Retina (tissue), 1 donor: ENCODE measurements around the gene RAB33A.

ENCODE experiments used
- DNase-seq: peaks from one replicate; pipeline ENCODE4 v3.0.0-alpha.2; 2016

The RAB33A gene

DNA sequence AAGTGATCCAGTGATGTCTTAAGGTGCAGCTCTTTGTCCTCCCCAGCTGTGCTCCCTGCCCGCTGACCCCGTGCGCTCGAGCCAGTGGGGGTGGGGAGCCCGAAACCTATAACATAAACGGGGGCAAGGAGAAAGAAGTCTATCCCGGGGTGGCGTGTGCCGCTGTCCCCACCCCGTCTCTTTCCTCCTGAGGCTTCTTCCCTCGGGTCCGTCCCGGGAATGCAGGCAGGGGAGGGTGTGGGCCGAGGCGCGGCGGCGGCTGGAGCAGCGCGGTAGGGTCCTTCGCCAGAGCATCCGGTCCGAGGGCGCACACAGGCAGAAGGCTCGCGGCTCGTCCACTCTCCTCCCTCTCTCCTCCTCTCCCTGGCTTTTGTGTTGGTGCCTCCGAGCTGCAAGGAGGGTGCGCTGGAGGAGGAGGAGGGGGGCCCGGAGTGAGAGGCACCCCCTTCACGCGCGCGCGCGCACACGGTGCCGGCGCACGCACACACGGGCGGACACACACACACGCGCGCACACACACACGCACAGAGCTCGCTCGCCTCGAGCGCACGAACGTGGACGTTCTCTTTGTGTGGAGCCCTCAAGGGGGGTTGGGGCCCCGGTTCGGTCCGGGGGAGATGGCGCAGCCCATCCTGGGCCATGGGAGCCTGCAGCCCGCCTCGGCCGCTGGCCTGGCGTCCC is at the start of gene RAB33A:
Gene RAB33A, plus strand, starts transcription at position 517 of the 681 bp plus-strand sequence. Its CDS starts 101 bp downstream, at position 618.
- DNase-seq = peak; percentile 84

DNA sequence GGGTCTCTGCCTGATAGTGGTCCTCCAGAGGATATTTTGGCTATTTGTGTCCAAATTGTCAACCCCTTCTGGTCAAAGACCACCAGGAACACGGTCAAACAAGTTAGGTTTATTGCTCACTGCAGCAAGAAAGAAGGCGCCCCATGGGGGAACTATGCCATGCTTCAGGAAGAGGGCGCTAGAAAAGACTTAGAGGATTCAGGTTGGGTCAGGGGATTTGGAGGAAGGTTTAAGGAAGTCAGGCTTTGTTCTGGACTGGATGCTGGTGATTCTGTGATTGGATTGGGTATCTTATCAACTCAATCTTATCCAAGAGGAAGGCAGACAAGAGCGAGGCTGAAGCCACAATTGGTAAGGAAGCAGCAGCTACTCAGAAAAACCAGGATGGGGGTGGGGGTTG is 47.2 kb upstream of the RAB33A start:
- no peak for DNase-seq

DNA sequence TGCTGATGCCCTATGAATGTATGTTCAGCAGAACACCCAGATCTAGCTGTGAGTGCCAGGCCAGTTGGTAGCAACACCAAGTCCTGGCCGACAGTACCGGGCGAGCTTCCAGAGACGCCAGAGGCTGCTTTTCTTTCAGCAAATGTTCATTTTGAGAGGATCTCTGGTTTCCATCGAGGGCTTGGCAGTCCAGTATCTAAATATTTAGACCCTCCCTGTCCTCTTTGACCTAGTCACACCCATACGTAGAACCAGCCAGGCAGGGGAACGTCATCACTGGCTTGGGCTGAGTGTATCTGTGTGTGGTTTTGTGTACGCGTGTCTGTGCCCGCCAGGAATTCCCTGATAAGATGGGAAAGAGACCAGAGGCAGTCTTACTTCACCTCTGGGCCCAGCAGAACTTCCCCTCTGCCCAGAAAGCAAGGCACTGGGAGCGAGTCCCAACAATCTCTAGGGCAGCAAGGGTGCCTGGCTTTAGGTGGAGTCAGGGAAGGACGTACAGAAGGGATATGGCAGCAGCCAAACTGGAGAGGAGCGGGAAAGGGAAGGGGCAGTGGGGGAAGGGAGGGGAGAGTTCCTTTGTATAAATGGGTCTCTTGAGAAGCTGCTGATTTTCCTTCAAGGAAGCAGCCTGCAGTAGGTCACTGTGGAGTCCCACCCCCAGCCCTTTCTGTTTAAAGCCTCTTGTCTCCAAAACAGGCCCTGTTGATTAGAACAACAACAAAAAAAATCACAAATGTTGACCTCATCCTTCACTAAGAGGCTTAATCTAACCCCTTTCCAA is 46.5 kb upstream of the RAB33A start:
- DNase-seq = no peak

DNA sequence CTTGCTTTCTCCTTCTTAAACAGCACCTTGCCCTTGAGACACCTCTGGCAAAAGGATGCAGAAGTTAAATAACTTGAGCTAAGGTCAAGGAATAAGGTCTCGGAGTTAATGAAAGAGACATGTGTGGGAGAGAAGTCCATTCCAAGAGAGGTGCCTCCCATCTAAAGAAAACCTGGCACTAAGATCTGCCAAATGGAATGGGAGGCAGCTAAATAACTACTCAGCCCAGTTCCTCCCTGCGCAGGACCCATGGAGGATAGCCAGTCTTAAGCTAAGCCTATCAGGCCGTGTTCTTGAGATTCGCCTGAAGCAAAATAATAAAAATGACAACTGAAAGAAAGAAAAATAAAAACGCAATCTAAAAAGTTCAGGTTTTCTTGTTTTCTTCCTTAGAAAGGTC is 40.8 kb upstream of the RAB33A start:
- no peak for DNase-seq

DNA sequence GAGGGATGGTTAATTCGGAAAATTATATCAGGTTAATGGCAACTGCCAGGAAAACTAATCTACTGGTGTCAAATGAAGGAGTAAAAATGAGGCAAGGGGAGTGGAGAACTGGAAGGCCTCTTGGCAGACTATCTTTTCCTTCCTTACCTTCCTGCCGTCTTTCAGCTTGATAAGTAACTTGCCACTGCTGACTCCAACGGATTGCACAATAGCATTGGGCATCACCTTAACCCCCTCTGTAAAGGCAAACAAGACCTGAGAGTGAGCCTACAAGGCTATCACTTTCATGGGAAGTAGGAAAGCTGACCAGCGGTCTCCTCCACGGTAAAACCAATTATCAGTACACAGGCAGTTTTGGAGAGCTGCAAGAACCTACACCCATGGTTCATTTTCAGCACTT is 35.3 kb upstream of the RAB33A start:
- DNase-seq = no peak

DNA sequence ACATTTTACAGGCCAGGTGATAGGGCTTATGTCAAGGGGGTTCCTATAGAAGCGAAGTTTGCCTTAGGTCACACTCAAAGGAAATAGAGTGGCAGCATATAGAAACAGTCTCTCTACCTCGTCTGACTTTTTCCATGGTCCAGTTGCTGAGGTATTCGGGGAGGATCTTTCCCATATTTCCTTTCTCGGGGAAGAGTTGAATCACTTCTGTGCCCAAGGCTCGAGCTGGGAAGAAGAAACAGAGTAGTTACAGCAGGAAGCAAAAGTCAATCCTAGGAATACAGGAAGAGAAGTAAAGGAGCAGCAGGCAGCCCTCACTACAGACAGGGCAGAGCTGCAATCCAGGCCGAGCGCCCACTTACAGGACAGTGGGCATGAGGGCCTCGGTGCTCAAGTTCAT is 34.8 kb upstream of the RAB33A start:
- DNase-seq = no peak

DNA sequence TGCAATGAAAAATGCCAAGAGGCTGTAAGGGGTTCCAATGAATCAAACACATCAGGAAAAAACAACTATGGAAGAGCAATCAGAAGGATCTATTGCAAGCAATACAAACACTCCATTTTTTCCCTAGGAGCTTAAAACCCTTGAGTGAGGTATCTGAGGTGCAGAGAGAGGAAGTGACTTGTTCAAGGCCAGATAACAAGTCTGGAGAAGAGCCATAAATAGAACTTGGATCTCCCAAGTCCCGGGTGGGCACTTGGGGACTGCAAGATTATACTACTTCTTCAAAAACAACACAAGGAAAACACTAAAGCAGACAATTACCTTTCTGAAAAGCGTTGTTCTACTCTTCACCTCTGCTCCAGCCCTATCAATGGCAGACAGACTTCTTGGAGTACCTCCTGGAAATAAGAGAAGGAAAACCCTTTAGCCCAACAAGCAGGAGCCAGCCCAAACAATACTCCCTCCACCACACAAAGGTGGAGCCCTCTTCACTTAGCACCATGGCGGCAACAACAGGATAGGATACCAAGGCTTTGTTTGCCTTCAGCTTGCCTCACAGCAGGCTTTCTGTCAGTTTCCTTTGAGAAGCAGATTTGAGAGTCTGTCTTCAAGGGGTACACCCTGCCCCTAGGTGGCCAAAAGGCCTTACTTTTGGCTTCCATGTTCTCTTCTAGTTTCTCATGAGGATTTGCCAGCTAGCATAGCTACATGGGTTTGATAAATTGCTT is 32.1 kb upstream of the RAB33A start:
- DNase-seq = no peak

DNA sequence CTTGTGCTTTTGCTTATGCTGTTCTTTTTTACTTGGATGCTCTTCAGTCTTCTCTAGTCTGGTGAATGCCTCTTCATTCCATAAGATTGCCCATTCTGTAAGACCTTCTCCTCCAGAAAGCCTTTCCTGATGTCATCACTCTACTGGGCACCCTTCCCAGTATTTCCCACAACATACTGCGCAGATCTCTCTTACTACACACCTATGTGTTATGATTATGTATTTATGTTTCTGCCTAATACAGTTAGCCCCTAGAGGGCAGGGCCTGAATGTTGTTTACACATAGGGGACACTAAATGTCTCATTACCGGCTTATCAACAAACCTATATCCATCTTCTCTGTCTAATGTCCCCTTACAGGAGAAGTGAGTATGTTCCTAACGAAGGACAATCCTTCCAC is 27.3 kb upstream of the RAB33A start:
- no peak for DNase-seq

DNA sequence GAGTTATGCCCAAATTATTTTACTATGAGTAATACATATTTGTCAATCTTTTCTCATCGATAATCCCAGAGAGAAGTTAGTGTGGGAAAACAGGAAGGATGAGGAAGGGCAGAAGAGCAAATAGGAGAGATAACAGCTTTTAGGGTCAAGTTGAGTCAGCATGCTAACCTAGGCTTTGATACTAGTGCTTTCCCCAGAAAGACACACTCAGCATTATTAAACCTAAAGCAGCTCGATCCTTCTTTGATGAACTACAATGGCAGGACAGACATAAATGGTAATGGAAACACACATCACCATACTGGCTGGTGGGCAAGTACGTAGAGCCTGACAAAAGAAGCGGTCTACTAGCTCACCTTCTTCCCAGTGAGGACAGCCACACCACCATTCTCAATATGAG is 26.6 kb upstream of the RAB33A start:
- DNase-seq = no peak

DNA sequence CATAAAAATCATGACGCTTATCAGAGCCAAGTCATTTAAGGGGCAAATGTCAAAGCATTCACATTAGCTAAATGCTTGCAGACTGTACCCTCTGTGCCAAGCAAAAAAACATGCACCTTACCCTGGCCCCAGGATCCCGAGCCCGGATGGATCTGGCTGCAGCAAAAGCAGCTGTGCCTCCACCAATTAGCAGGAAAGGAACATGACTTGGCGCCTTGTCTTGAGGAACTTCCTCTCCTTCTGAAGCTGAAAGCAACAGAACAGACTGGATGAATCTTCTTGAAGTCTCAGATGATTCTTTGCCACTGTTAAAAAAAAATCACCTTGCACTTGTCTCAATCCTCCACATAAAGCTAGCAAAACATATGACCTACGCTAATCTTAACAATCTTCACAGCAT is 24.1 kb upstream of the RAB33A start:
- DNase-seq = no peak

DNA sequence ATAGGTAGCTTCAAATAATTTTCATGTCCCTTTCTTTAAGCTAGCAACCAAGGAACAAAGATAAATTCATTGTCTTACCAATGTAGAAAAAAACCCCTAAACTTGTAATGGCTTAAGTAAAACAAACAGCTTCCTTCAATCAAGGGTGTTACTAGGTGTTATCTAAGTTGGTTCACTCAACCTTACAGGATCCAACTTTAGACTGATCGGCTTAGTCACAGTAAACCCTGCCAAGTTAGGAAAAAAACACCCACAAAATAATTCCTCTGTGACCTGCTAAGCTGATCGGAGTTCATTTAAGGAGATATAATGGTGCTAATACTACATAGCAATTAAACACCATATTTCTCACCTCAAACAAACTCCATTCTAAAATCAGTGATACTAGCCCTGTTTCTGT is 16.2 kb upstream of the RAB33A start:
- DNase-seq = no peak

DNA sequence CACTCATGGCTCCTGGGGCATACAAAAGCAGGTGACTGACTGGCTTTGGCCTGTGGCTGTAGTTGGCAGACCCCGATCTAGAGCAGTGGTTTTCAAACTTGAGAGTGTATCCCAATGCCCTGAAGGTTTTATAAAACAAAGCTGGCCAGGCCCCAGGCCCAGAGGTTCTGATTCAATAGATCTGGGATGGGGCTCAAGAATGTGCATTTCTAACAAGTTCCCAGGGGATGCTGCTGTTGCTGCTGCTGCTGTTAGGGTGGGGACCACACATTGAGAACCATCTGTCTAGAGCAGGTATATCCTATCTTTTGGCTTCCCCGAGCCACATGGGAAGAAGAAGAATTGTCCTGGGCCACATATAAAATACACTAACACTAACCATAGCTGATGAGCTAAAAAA is 13.5 kb upstream of the RAB33A start:
- no peak for DNase-seq

DNA sequence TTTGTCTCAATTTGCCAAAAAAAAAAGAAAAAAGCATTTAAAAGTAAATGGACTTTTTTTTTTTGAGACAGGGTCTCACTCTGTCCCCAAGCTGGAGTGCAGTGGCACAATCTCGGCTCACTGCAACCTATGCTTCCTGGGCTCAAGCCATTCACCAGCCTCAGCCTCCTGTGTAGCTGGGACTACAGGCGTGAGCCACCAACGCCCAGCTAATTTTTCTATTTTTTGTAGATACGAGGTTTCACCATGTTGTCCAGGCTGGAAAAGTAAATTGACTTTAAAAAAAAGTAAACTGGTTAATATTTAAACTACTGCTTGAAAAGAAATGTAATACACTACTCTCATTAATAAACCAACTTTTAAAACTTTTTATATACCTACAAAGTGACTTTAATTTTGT is 12.0 kb upstream of the RAB33A start:
- no peak for DNase-seq

DNA sequence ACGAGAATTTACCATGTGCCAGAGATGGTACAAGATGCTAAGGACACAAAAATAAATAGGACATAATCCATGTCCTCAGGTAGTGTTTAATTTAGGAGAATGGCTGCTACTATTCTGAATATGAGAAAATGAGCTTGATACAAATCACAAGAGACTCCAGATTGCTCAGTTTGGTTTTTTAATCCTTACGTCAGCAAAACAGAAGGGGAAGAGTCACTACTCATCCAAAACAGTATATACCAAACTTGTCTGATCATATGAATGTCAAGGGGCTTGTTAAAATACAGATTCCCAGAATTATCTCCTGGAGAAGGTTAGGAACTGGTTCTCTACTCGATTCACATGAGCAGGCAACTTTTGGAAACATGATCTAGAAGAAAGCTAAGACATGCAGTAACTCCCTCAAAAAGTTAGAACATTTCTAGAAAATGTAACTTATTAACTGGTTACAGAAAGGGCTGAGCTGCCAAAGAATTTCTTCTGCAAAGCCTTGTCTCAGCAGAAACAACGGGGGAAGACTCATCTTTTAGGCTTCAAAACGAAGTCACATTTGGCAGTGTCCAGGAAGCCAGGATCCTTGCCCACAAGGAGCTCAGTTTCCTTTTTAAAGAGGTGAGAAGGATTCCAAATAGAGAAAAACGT is 9.5 kb upstream of the RAB33A start:
- no peak for DNase-seq

DNA sequence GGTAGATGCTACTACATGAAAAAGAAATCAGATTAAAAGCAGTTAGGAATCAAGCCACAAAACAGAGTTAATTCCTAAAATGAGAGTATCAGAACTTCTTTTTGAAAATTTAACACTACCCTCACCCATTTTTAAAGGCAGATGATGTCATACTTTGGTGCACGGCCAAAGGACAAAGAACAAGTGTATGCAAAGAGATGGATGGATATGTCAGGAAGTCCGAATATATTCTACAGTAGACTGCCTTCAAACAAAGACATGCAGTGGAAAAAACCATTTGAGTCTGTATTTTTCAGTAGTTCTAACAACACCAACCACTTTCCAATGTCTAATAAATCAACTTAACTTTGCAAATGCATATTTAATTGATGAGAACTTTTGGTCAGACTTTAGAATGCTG is 8.4 kb upstream of the RAB33A start:
- DNase-seq = no peak

DNA sequence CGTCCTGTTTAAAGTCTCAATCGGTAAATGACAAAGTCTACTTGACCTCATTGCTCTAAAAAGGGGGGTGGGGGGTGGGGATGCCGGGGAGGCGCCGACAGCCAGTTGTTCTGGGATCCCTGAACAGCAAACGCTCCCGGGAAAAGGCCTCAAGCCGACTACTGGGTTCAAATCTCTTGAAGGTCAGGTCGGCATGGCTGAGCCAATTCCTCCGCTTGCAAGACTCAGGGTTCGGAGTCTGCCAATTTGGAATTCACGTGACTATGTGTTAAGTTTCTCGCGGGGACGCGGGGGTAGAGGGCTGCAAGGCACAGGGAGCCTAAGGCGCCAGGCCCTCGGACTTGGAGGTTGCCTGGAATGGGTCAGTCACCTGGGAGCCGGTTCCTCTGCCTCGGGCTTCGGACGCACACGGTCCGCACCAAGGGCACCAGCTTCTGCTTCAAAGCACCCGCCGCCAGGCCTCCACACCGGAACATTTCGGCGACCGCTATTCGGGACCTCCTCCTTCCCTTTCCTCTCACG is 6.5 kb upstream of the RAB33A start:
- DNase-seq = no peak

DNA sequence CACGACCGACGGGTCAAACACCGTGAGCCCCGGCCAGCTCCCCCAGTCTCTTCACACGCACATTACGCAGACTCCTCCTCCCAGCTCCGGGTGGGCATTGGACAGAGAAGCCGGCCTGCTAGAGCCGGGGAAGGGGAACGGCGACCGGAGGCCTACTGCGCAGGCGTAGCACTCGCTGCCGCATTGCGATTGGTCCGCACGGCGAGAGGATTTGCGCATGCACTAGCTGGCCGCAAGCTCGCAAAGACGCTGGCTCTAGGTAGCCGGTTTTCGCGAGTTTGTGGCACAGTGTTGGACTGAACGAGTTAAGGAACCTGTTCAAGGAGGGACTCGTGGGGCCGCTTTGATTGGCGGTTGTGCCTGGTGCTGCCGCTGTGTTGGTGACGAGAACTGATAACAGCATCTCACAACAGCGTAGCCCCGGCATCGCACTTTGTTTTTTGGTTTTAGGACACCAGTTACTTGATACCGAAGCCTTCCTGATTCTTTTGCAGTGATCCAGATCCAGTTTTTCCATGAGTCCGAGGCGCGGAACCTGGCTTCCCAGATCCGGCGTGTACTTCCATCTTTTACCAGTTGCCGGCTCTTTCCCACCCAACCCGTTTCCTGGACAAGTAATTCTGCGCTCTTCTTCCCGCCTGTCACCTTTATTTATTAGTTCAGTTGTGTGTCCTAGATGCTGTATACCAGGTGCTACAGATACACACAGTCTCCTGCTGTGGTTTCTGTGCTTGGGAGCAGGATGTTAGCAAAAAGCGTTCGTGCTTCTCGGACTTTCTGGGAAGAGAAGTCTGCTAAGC is 5.9 kb upstream of the RAB33A start, which contains the start of gene AIFM1:
Gene AIFM1, minus strand, starts transcription at position 139 of the 800 bp plus-strand sequence. CDS start 185 bp downstream, outside the sequence.
- DNase-seq = peak; percentile 96

DNA sequence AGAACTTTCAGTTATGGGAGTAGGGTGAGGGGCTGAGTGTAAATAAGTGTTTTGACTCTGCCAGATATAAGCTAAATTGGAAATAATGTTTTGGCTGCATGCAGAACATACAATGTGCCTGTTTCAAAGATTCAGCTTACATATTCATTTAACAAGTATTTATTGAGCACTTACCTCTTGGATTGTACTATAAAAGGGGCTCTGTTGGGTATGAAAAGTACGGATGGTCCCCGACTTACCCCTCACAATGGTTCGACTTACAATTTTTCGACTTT is 5.3 kb upstream of the RAB33A start:
- DNase-seq = no peak

DNA sequence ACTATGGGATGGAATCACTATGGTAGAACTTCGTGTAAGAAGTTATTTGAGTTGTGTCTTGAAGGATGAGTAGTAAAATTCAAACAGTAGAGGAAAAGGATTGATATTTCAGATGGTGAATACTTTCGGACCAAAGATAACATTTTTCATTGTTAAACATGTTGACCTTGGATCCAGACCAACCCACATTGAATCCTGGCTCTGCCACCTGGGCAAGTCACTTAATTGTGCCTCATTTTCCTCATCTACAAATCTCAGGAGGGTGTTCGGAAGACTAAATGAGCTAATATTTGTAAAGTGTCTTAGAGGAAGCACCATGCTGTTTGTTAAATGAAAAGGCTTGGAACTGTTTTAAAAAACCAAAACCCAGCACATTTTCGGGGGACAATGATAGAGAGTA is 4.7 kb upstream of the RAB33A start:
- DNase-seq = no peak

DNA sequence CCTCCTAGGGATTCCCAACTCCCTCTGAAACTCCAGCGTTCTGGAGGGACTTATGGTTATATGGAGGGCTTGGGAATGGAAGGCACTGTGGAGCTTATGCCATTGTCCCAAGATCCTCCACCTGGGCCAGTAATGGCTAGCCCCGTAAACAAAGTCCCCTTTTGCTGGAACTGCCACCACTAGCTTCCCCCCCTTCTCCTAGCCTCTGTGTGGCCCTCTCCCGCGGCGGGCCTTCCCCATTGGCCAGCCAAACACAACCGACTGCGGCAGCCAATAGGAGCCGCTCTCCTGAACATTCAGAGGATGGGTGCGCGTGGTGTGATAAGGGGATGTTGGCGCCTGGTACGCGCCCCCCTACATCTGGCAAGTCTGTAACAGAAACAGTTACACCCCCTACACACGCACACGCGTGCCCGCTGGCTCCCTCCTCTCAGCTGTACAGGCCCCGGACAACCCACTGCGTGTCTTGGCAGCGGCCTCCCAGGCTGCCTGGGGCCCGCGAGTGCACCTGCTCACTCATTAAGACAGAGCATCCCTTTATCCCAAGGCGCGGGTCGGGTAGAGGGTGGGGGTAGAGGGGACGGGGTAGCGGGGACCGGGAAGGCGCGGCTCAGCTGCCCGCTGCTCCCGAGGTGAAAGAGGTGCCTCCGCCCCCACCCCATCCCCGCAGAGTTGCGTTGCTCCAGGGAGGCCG is 863 bp upstream of the RAB33A start:
- peak; percentile 90 for DNase-seq

DNA sequence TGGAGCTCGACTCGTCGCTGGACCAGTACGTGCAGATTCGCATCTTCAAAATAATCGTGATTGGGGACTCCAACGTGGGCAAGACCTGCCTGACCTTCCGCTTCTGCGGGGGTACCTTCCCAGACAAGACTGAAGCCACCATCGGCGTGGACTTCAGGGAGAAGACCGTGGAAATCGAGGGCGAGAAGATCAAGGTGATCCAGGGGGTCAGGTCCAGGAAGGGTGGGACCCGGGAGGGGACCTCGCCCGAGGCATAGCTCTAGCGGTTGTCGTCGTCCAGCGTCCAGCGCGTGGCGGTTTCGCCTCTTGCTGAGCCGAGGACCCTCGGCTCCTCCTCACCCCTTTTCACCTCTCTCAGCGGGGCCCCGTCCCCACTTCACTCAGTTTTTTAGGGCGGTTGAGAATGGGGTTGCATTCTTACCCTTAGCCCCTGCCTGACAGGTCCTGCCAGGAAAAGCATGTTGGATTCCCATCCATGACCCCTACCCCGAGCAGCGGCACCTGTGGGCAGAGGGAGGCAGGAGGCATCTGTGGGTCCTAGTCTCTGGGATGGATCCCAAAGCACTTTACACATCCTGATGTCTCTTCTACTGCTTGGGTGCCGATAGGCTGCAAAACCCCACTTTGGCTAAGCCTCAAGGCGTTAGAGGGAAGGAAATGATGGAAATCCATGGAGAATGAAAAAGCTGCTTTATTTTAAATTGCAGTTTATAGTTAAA is 524 bp downstream of the RAB33A start:
- DNase-seq = no peak
